Measurements from ENCODE around the gene GLIS2. TPM values are rescaled to one million over a fixed set of nuclear protein-coding genes. Genes with fewer than 3 reads are reported as not detected.
A peak's percentile ranks its signal among the peaks of the same experiment; 100 is the strongest.

GLIS2 gene
- total RNA-seq, 1 donor from 2014 or later = 17.4 TPM

DNA sequence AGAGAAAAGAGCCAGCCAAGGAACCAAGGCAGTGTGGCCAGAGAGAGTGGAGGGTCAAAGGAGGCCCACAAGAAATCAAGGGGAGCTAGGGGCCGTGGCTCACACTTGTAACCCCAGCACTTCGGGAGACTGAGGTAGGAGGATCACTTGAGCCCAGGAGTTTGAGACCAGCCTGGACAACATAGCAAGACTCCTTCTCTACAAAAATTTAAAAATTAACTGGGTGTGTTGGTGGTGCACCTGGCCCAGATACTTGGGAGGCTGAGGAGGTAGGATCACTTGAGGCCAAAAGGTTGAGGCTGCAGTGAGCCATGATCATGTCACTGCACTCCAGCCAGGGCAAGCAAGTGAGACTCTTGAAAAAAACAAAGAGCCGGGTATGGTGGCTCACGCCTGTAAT, 24.2 kb upstream of the GLIS2 start:
- TF ChIP-seq CTCF (conservative IDR thresholded peaks at IDR 0.05) = no peak
- no peaks in the 10 kb centered on the region for H3K27me3 Mint-ChIP-seq (ENCODE audit: low read depth)
- no peaks in the 10 kb centered on the region for H3K36me3 Mint-ChIP-seq (ENCODE audit: low read depth)
- H3K4me1 Mint-ChIP-seq = peaks cover 24% of the 10 kb centered on the region
- DNase-seq (ENCODE audit: low read depth, low spot score) = no peak
- H3K9me3 Mint-ChIP-seq = no peaks in the 10 kb centered on the region
- no peak overlapping the region for H3K4me3 Mint-ChIP-seq
- no peak overlapping the region for H3K27ac Mint-ChIP-seq (ENCODE audit: unreplicated experiment)

DNA sequence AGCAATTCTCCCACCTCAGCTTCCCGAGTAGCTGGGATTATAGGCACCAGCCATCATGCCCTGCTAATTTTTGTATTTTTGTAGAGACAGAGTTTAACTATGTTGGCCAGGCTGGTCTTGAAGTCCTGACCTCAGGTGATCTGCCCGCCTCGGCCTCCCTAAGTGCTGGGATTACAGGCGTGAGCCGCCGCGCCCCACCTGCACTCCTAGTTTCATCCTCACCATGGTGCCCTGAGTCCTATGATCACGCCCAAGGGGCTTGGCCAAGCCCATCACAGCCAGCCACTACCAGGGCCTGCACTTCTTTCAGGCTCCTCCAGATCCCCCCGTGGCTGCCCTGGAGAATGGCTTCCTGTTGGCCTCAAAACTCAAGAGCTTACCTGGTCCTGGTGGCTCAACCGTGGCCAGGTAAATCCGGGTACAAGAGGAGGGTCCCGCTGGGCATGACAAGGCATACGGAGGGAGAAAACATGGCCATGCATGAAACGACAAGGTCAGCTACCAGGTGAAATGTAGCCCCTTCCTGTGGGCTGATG, 22.6 kb upstream of the GLIS2 start:
- Mint-ChIP-seq H3K4me3 (no peak overlapping the region), H3K27me3 (ENCODE audit: low read depth) (no peaks in the 10 kb centered on the region), H3K9me3 (no peaks in the 10 kb centered on the region), H3K4me1 (peaks cover 22% of the 10 kb centered on the region), H3K27ac (ENCODE audit: unreplicated experiment) (no peak overlapping the region), H3K36me3 (ENCODE audit: low read depth) (no peaks in the 10 kb centered on the region)
- DNase-seq (ENCODE audit: low read depth, low spot score) = no peak
- no peak for TF ChIP-seq CTCF (conservative IDR thresholded peaks at IDR 0.05)

- Mint-ChIP-seq H3K27ac (ENCODE audit: unreplicated experiment) (no peak overlapping the region), H3K9me3 (no peaks in the 10 kb centered on the region), H3K36me3 (ENCODE audit: low read depth) (no peaks in the 10 kb centered on the region), H3K27me3 (ENCODE audit: low read depth) (no peaks in the 10 kb centered on the region), H3K4me1 (peaks cover 22% of the 10 kb centered on the region), H3K4me3 (peak overlapping the region; percentile 16)
- no peak for TF ChIP-seq CTCF (conservative IDR thresholded peaks at IDR 0.05)
- DNase-seq (ENCODE audit: low read depth, low spot score) = peak; percentile 63
Measured at GRCh38 chr16:4293822-4294457, 21.9 kb upstream of the GLIS2 start.

DNA sequence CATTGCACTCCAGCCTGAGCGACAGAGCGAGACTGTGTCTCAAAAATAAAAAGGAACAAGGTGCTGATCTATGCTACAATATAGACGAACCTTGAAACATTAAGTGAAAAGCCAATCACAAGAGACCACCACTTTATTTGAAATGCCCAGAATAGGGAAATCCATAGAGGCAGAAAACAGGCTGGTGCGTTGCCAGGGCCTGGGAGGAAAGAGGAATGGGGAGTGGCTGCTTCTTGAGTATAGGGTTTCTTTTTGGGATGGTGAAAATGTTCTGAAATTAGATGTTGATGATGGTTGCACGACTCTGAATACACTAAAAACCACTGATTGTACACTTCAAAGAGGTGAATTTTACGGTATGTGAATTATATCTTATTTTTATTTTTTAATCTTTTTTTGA, 20.3 kb upstream of the GLIS2 start:
- no peak for TF ChIP-seq CTCF (conservative IDR thresholded peaks at IDR 0.05)
- no peaks in the 10 kb centered on the region for H3K36me3 Mint-ChIP-seq (ENCODE audit: low read depth)
- H3K4me3 Mint-ChIP-seq = no peak overlapping the region
- peaks cover 27% of the 10 kb centered on the region for H3K4me1 Mint-ChIP-seq
- no peak for DNase-seq (ENCODE audit: low read depth, low spot score)
- H3K27me3 Mint-ChIP-seq (ENCODE audit: low read depth) = no peaks in the 10 kb centered on the region
- no peak overlapping the region for H3K27ac Mint-ChIP-seq (ENCODE audit: unreplicated experiment)
- H3K9me3 Mint-ChIP-seq = no peaks in the 10 kb centered on the region

DNA sequence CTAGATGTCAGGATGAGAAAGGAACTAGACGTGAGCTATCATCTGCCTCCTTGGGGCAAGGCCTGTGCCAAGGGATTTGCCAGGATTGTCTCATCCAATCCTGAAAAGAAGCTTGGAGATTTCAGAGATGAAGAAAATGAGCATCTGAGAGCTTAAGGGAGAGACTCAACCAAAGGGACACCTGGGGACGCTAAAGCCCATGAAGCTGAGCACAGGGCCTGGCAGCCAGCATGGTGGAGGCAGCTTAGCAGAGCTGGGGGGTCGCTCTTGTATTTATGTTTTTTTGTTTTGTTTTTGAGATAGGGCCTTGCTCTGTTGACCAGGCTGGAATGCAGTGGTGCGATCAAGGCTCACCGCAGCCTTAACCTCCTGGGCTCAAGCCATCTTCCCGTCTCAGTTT, 18.4 kb upstream of the GLIS2 start:
- TF ChIP-seq CTCF (conservative IDR thresholded peaks at IDR 0.05) = no peak
- Mint-ChIP-seq H3K27ac (ENCODE audit: unreplicated experiment) (peak overlapping the region; percentile 19), H3K27me3 (ENCODE audit: low read depth) (no peaks in the 10 kb centered on the region), H3K36me3 (ENCODE audit: low read depth) (no peaks in the 10 kb centered on the region), H3K9me3 (no peaks in the 10 kb centered on the region), H3K4me1 (peaks cover 23% of the 10 kb centered on the region), H3K4me3 (no peak overlapping the region)
- no peak for DNase-seq (ENCODE audit: low read depth, low spot score)

All from neural crest cell (in vitro differentiated cells).